GM18507 (cell line): ENCODE data around the gene CHST14.

Experiments
- DNase-seq: peaks from one replicate; pipeline ENCODE4 v3.0.0; 2011; ENCODE audit warnings: low read depth; ENCODE audit not compliant: insufficient read length; ENCODE audit errors: extremely low spot score
- FAIRE-seq: peaks from 2 replicates; lab custom pipeline; 2011; peaks lifted over from hg19 to GRCh38; lab: Jason Lieb, UNC

The CHST14 gene

DNA sequence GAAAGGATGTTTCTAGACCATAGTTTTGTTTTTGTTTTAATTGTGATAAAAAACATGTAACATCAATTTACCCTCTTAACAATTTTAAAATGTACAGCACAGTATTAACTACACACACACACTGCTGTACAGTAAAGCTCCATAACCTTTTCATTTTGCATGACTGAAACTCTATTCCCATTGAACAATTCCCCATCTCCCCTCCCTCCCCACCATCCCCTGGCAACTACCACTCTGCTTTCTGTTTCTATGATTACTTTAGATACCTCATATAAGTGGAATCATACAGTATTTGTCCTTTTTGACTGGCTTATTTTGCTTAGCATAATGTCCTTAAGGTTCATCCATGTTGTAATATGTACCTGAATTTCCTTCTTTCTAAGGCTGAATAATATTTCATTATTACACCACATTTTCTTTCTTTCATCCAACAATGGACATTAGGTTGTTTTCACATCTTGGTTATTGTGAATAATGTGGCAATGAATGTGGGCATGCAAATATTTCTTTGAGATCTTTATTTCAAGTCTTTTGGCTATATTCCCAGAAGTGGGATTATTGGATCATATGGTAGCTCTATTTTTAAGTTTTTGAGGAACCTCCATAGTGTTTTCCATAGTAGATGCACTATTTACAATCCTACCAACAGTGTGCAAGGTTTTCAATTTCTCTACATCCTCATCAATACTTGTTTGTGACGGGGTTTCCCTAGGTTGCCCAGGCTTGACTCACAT lies 10.7 kb downstream of the CHST14 start:
- no peak for FAIRE-seq
- no peak for DNase-seq

GRCh38 chr15:40483919-40484318 lies 13.1 kb downstream of the CHST14 start:
- FAIRE-seq (no peak), DNase-seq (no peak)

- DNase-seq (no peak), FAIRE-seq (no peak)
These were observed 15.4 kb downstream of the CHST14 start for GRCh38 chr15:40486066-40486770.

- FAIRE-seq (no peak), DNase-seq (no peak)
These were observed 17.3 kb downstream of the CHST14 start for GRCh38 chr15:40487816-40488682.

- FAIRE-seq (no peak), DNase-seq (no peak)
These were observed 18.7 kb downstream of the CHST14 start for GRCh38 chr15:40489274-40490175.

- no peak for DNase-seq
- FAIRE-seq = no peak
These were observed 22.5 kb downstream of the CHST14 start for GRCh38 chr15:40493089-40493840.

DNA sequence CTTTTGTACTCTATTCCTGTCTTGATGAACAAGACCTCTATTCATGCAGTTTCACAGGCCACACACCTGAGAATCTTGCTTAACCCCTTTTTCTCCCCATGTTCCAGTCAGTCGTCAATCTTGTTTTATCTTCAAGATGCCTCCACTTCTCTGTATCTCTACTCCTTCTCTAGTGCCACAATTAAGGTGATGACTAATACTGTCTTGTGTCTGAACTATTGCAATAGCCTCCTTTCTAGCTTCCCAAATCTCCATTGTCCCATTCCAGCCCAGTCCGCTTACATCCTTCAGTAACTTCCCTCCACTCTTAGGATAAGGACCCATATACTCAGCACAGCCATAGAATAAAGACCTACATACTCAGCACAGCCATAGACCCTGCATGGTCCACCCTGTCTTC lies 24.7 kb downstream of the CHST14 start:
- no peak for FAIRE-seq
- no peak for DNase-seq

- no peak for FAIRE-seq
- DNase-seq = no peak
These were observed 27.6 kb downstream of the CHST14 start for GRCh38 chr15:40498418-40498817.

GRCh38 chr15:40498891-40499290 lies 28.1 kb downstream of the CHST14 start:
- DNase-seq (no peak), FAIRE-seq (no peak)

GRCh38 chr15:40499931-40500330 lies 29.1 kb downstream of the CHST14 start:
- DNase-seq (no peak), FAIRE-seq (no peak)

- DNase-seq (no peak), FAIRE-seq (no peak)
These were observed 30.0 kb downstream of the CHST14 start for GRCh38 chr15:40500568-40501330.

DNA sequence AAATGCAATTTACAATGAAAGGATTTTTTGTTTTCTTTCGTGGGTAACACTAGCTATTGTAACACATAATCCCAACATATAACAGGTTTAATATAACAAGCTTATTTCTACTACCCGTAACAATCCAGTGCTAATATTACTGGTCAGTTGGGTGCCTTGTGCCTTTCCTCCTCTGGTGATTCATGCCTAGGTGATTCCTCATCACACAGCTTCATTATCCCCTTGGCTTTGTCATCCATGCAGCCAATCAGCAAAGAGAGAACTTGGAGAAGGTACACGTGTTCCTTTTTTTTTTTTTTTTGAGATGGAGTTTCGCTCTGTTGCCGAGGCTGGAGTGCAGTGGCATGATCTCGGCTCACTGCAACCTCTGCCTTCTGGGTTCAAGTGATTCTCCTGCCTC lies 30.7 kb downstream of the CHST14 start:
- DNase-seq (no peak), FAIRE-seq (no peak)

DNA sequence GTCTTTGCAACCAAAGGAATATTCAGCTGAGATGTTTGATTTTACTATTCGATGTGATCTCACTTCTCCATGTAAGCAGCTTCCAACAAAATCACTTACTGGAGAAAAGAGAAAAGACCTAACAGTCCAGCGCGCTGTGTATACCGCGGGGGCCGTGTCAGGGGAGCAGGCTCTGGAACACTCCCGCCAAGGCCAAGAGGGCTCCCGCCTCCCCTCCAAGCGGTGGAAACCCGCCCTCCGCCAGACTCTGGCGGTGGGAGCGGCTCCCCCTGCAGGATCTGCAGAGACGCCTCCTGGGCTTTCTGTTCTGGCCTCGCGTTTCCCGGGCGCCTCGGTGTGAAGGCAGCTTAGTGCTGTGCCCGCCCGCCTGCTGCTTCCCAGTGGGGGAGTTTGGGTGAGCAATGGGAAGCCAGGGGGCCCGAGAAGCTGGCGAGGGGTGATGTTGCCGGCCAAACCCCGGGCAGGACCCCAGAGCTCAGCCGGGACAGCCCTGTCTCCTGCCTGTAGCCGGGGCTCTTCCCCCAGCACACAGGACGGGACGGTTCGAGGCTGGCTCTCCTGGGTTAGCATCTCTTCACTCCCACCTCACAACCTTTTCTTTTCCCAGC lies 36.3 kb downstream of the CHST14 start:
- DNase-seq = peak; percentile 29
- peak; percentile 49 for FAIRE-seq

DNA sequence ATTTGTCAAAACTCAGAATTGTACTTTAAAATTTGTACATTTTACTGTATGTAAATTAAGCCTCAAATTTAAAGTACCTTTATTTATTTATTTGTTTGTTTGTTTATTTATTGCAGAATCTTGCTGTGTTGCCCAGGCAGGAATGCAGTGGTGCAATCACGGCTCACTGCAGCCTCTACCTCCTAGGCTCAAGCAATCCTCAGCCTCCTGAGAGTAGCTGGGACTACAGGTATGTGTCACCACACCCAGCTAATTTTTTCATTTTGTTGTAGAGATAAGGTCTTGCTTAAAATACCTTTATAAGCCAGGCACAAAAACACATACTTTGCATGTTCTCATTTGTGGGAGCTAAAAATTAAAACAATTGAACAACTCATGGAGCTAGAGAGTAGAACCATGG lies 37.4 kb downstream of the CHST14 start:
- FAIRE-seq (no peak), DNase-seq (no peak)

GRCh38 chr15:40510201-40510600 lies 39.4 kb downstream of the CHST14 start:
- FAIRE-seq (no peak), DNase-seq (no peak)

DNA sequence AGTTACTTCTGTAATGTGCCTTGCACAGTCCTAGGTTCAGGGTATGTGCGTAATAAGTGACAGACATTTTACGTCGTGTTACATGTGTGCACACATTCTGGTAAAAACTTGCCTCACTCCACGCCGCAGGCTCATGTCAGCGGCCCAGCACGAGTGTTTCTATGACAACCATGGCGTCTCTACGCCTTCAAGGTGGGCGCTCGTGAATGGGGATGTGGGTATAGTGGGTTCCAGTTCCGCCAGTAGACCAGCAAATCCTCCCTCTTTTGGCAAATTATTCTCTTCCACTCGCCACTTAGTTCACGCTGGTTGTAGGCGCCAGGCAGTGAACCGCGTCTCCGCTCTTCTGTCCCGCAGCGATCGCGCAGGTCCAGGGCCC lies 40.3 kb downstream of the CHST14 start:
- DNase-seq = peak; percentile 54
- FAIRE-seq = peak; percentile 73

- no peak for FAIRE-seq
- DNase-seq = peak; percentile 33
These were observed 40.8 kb downstream of the CHST14 start for GRCh38 chr15:40511472-40512133.
